Glutamatergic neuron (in vitro differentiated cells): ENCODE data around the gene GGA3. TPM values are rescaled to one million over a fixed set of nuclear protein-coding genes. Genes with fewer than 3 reads are reported as not detected.

Experiments
- DNase-seq: peaks from one replicate; pipeline ENCODE4 v3.0.0; 2022
- H3K27ac Mint-ChIP-seq: one replicate; pipeline ENCODE4 v1.8.0; 2020; ENCODE audit warnings: mild to moderate bottlenecking, mixed read lengths, inconsistent platforms; ENCODE audit not compliant: unreplicated experiment
- H3K27me3 Mint-ChIP-seq: one replicate; pipeline ENCODE4 v1.8.0; 2020; ENCODE audit warnings: mild to moderate bottlenecking, moderate library complexity, mixed read lengths, inconsistent platforms; ENCODE audit not compliant: unreplicated experiment
- H3K36me3 Mint-ChIP-seq: one replicate; pipeline ENCODE4 v1.8.0; 2020; ENCODE audit warnings: mild to moderate bottlenecking, mixed read lengths, inconsistent platforms; ENCODE audit not compliant: unreplicated experiment
- H3K4me1 Mint-ChIP-seq: one replicate; pipeline ENCODE4 v1.8.0; 2020; ENCODE audit warnings: mild to moderate bottlenecking, low read depth, mixed read lengths, inconsistent platforms; ENCODE audit not compliant: unreplicated experiment
- H3K4me3 Mint-ChIP-seq: one replicate; pipeline ENCODE4 v1.8.0; 2020; ENCODE audit warnings: mild to moderate bottlenecking, mixed read lengths, inconsistent platforms; ENCODE audit not compliant: unreplicated experiment
- H3K9me3 Mint-ChIP-seq: one replicate; pipeline ENCODE4 v1.8.0; 2020; ENCODE audit warnings: mild to moderate bottlenecking, moderate library complexity, mixed read lengths, inconsistent platforms; ENCODE audit not compliant: unreplicated experiment
- long read RNA-seq: library from polyadenylated mRNA; unstranded; transcript quantifications from one replicate; pipeline ENCODE4 v2.0.0, GENCODE V29; 2020; ENCODE audit not compliant: unreplicated experiment
- total RNA-seq: library from RNA; stranded (reverse); fragmentation: NEBNext Ultra II Directional; extraction: Animal tissue kit (Norgen Biotek cat#: 25700); gene quantifications from one replicate; pipeline ENCODE4 v1.2.1, GENCODE V29; 2021; ENCODE audit not compliant: unreplicated experiment
- TF ChIP-seq, protein P1 (sequence below): fragments of 200-600 bp; sonication (generic); IDR thresholded peaks from one replicate; pipeline ENCODE4 v1.5.0; 2021; ENCODE audit not compliant: partially characterized antibody, unreplicated experiment

GGA3 gene
- 65.0 TPM for total RNA-seq
- long read RNA-seq, partial matches to known transcripts, result 1 of 3 reads
- long read RNA-seq, other reads (novel, unspliced or antisense), result 2 of 3 reads

- Mint-ChIP-seq H3K9me3 (peaks cover 6% of the 10 kb centered on the region), H3K27me3 (peaks cover 2% of the 10 kb centered on the region), H3K4me1 (peaks cover 12% of the 10 kb centered on the region), H3K4me3 (peak within 1 kb of the TSS; percentile 99), H3K27ac (peak within 1 kb of the TSS; percentile 98), H3K36me3 (no peaks in the 10 kb centered on the region)
- TF ChIP-seq, protein P1, sequence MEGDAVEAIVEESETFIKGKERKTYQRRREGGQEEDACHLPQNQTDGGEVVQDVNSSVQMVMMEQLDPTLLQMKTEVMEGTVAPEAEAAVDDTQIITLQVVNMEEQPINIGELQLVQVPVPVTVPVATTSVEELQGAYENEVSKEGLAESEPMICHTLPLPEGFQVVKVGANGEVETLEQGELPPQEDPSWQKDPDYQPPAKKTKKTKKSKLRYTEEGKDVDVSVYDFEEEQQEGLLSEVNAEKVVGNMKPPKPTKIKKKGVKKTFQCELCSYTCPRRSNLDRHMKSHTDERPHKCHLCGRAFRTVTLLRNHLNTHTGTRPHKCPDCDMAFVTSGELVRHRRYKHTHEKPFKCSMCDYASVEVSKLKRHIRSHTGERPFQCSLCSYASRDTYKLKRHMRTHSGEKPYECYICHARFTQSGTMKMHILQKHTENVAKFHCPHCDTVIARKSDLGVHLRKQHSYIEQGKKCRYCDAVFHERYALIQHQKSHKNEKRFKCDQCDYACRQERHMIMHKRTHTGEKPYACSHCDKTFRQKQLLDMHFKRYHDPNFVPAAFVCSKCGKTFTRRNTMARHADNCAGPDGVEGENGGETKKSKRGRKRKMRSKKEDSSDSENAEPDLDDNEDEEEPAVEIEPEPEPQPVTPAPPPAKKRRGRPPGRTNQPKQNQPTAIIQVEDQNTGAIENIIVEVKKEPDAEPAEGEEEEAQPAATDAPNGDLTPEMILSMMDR, result no peak
- DNase-seq, result peak; percentile 97
Observed at GRCh38 chr17:75261336-75262111, at the start of gene GGA3, which contains the start of gene MRPS7. Gene GGA3 (minus strand): TSS chr17:75261606. CDS start chr17:75261587, 19 bp downstream. Gene MRPS7 (plus strand): TSS chr17:75261879. CDS start chr17:75261901, 22 bp downstream.

DNA sequence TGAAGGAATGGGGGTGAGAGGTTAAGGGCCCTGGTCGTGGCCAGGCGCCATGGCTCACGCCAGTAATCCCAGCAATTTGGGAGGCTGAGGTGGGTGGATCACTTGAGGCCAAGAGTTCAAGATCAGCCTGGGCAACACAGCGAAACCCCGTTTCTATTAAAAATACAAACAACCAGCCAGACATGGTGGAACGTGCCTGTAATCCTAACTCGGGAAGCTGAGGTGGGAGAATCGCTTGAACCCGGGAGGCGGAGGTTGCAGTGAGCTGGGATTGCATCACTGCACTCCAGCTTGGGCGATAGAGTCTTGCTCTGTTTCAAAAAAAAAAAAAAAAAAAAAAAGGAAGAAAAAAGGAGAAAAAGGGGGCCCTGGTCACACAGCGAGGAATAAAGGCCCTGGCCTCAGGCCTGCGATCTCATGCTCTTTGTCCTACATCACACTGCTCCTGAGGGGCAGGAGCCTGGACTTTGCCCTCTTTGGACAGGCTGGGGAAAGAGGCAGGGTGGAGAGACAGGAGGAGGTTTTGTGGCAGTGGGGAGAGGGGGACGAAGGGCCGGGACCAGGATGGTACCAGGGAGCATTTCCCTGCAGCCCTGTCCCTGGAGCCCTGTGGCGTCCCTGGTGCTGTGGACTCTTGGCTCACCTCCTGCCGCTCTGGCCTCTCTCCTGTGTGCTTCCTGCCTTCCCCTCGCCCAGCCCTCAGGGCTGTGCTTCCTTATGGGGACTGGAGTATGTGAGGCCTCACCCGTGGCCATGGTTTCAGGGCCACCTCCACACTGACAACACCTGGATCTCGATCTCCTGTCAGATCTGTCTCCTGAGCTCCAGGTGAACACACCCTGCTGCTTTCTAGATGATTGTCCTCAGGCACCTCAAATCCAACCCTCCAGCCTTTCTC is 47.6 kb upstream of the GGA3 start:
- no peak for DNase-seq
- TF ChIP-seq, protein P1, result no peak
- H3K4me1 Mint-ChIP-seq, result peaks cover 3% of the 10 kb centered on the region
- peak overlapping the region; percentile 70 for H3K27ac Mint-ChIP-seq
- H3K36me3 Mint-ChIP-seq, result no peaks in the 10 kb centered on the region
- no peak overlapping the region for H3K4me3 Mint-ChIP-seq
- peaks cover 4% of the 10 kb centered on the region for H3K27me3 Mint-ChIP-seq
- peaks cover 4% of the 10 kb centered on the region for H3K9me3 Mint-ChIP-seq

GRCh38 chr17:75307957-75308731 is 46.7 kb upstream of the GGA3 start:
- Mint-ChIP-seq H3K4me1 (no peaks in the 10 kb centered on the region), H3K36me3 (no peaks in the 10 kb centered on the region), H3K27me3 (peaks cover 2% of the 10 kb centered on the region), H3K27ac (no peak overlapping the region), H3K4me3 (no peak overlapping the region), H3K9me3 (no peaks in the 10 kb centered on the region)
- no peak for DNase-seq
- TF ChIP-seq, protein P1, result no peak

DNA sequence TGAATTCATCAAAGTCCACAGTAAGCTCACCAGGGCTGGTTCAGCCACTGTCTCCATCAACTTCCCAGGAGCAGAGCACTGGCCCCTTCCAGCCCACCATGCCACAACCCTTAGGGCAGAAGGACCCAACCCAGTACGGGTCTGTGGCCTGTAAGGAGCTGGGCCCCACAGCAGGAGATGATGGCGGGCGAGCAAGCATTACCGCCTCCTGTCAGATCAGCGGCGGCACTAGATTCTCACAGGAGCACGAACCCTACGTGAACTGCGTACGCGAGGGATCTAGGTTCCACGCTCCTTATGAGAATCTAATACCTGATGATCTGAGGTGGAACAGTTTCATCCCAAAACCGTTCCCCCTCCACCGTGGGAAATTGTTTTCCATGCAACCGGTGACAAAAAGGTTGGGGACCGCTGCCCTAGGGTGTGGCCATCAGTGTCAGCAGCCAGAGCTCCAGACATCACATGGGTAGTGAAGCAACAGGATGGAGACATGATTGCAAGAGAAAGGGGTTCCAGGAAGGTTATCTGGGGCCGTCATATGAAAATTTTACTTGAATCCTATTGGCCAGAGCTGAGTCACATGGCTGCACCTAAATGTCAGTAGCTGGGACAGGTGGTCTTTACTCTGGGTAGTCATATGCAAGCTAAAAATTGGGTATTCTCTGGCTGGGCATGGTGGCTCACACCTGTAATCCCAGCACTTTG is 40.2 kb upstream of the GGA3 start:
- Mint-ChIP-seq H3K36me3 (no peaks in the 10 kb centered on the region), H3K27me3 (peaks cover 2% of the 10 kb centered on the region), H3K4me3 (no peak overlapping the region), H3K9me3 (no peaks in the 10 kb centered on the region), H3K27ac (no peak overlapping the region), H3K4me1 (no peaks in the 10 kb centered on the region)
- TF ChIP-seq, protein P1, result no peak
- no peak for DNase-seq
